Activated CD4-positive, CD25-positive, alpha-beta regulatory T cell treated with anti-CD3 and anti-CD28 coated beads, Interleukin-2, amount 50 U/mL, for 16 hours (primary cell): ENCODE data around the gene OSBPL8.

ENCODE experiments used
- DNase-seq: peaks from one replicate; pipeline ENCODE4 v3.0.0-alpha.2; 2020; ENCODE audit warnings: low read depth, low spot score

OSBPL8 gene

GRCh38 chr12:76470028-76470939, 89.3 kb downstream of the OSBPL8 start:
- DNase-seq: no peak

GRCh38 chr12:76464631-76465166, 94.9 kb downstream of the OSBPL8 start:
- DNase-seq: no peak

- DNase-seq: no peak
Measured at GRCh38 chr12:76462668-76463224, 96.8 kb downstream of the OSBPL8 start.

GRCh38 chr12:76460807-76461206, 98.8 kb downstream of the OSBPL8 start:
- DNase-seq: no peak

GRCh38 chr12:76457818-76458217, 101.8 kb downstream of the OSBPL8 start:
- no peak for DNase-seq

- DNase-seq: no peak
Measured at GRCh38 chr12:76457010-76457409, 102.6 kb downstream of the OSBPL8 start.

GRCh38 chr12:76455582-76456345, 103.8 kb downstream of the OSBPL8 start:
- DNase-seq: peak; percentile 9

- DNase-seq: no peak
Measured at GRCh38 chr12:76451528-76451927, 108.0 kb downstream of the OSBPL8 start.

- DNase-seq: no peak
Measured at GRCh38 chr12:76450690-76451089, 108.9 kb downstream of the OSBPL8 start.

GRCh38 chr12:76449993-76450392, 109.6 kb downstream of the OSBPL8 start:
- no peak for DNase-seq

GRCh38 chr12:76449583-76449982, 110.0 kb downstream of the OSBPL8 start:
- no peak for DNase-seq

GRCh38 chr12:76449016-76449415, 110.6 kb downstream of the OSBPL8 start:
- no peak for DNase-seq

- DNase-seq: no peak
Measured at GRCh38 chr12:76446090-76446489, 113.5 kb downstream of the OSBPL8 start.

- DNase-seq: no peak
Measured at GRCh38 chr12:76445462-76445861, 114.1 kb downstream of the OSBPL8 start.

- DNase-seq: no peak
Measured at GRCh38 chr12:76444408-76444984, 115.1 kb downstream of the OSBPL8 start.

GRCh38 chr12:76441016-76441415, 118.6 kb downstream of the OSBPL8 start:
- DNase-seq: no peak

GRCh38 chr12:76432733-76433132, 126.8 kb downstream of the OSBPL8 start:
- no peak for DNase-seq

GRCh38 chr12:76428117-76428516, 131.5 kb downstream of the OSBPL8 start:
- DNase-seq: no peak

- DNase-seq: no peak
Measured at GRCh38 chr12:76426160-76426559, 133.4 kb downstream of the OSBPL8 start.

- no peak for DNase-seq
Measured at GRCh38 chr12:76424941-76425340, 134.6 kb downstream of the OSBPL8 start.

GRCh38 chr12:76422543-76423438, 136.8 kb downstream of the OSBPL8 start:
- DNase-seq: no peak
